Stromal cell of bone marrow (primary cell): ENCODE data around the gene LINGO1.
A peak's percentile ranks its signal among the peaks of the same experiment; 100 is the strongest.

Experiments used
- DNase-seq: peaks from one replicate; pipeline ENCODE4 v3.0.0-alpha.2; 2012; ENCODE audit warnings: low read depth

Gene LINGO1

DNA sequence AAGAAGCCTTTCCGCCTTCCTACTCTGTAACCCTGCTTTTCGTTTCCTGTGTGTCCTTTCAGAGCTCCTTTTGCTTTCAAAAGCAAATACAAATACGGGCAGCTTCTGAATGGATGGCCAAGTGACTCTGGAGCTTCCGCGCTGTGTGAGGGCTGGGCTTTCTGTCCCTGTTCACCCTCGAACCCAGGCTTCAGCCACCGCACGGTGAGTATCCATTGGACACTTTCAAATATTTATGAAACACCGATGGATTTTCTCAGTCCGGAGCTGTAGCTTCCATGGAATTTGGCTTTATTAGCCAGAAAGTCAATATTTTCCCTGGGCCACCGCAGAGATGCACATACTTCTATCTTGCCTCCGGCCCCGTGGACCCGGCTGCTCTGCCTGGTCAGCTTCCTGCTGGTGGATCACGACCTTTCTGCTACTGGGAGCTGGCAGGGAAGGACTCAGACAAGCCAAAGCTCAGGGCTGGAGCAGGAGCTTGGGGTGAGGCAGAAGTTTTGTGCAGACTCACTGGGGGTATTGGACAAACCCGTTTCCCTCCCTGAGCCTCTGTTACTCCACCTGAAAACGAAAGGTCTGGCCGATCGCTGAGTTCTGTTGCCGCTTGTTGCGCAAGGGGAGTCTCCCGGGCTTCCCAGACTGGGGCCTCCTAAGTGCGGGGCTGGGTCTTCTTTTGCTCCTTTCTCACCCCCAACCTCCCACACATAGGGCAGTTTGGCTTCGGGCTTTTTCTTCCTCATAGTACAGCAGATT is 63.6 kb downstream of the LINGO1 start:
- DNase-seq, result peak; percentile 8

DNA sequence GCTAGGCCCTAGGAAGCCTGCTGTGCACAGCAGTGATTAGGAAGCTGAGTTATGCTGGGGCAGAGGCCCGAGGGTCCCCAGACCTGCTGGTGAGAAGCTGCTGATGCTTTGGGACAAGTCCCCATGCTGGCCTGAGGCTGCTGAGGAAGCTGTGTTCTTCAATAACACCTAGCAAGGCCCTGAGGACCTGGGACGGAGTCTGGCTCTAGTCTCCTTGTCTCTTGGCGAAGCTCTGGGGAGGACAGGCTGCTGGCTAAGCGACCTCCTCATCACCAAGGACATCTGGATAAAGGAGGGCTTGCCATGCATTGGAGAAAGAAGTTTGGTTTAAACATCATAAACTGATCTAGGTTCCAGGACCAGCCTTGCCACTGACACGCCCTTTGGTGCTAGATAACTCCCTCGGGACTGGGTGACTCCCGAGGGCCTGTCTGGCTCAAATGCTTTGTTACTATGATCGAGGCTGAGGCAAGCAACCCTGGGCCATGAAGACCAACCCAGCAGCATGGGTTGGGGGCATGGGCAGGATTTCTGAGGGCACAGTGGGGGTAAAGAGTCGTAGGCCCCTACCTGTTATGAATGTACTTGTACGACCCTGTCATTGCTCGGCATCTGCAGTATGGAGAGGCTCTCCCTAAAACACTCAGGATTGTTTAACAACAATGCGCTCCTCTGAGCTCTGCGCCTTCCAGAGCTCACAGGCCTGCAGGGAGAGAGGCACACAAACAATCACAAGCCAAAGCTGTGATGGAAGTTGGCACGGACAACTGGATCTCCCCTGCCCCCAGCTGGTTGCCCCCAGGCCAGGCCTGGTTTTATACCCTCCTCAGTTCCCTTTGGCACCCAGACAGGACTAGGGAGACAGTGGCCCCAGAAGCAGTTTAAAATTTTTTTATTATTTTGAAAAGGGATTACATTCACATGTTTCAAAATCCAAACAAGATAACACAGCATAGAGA is 64.4 kb downstream of the LINGO1 start:
- no peak for DNase-seq

DNA sequence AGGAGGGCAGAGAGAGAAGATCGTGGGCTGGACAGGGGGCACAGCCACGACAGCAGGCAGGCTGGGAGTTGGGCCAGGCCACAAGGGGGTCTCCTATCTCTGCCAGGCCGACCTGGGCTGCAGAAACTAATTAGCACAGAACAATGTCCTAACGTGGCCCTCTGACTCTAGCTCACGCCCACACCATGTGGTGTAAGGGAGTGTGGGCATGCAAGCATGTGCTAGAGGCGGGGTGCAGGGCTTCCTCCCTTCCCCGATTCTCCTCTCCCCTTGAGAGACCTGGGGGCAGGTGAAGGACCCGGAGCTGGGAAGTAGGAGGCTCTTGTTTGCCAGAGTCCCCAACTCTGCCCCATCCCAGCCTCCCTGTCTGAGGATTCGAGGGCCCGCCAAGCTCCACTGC is 65.5 kb downstream of the LINGO1 start:
- DNase-seq, result no peak

DNA sequence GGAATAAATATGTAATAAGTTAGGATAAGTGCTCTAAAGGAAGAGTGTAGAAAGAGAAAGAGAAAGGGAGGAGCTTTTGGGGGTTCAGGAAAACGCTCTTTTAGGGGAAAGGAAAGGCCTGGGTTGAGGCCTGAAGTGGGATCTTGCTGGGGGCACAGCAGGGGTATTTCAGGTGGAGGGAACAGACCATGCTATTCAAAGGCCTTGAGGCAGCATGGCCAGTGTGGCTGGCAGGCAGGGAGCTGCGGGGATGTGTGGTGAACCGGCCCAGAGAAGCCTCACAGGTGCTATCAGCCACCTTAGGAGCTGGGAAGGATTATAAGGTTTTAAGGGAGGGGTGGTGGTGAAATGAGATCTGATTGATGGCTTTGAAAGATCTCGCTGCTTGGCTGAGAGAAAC is 66.6 kb downstream of the LINGO1 start:
- no peak for DNase-seq

DNA sequence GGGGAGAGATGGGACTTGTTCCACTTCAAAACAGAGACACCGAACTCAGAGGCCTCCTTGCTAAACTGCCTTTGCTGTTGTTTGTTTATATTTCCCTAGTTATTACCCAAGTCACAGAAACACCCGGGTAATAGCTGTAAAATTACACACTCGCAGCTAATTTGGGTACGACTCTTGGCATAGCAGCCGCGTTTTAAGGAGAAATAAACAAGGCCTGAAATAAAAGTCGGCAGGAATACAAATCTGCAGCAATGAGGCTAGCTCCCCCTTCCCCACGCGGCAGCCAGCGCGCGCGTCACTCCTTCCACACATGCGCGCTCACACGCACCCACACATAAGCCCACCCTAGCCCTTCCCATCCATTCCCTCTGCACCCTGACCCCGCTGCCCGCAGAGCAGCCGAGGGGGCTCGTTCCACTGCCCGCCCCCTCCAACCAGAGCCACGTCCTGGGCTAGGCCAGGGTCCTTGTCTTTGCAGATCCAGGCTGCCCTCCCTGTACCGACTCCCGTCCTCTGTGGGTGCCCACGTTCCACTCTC is 67.3 kb downstream of the LINGO1 start:
- DNase-seq, result no peak

DNA sequence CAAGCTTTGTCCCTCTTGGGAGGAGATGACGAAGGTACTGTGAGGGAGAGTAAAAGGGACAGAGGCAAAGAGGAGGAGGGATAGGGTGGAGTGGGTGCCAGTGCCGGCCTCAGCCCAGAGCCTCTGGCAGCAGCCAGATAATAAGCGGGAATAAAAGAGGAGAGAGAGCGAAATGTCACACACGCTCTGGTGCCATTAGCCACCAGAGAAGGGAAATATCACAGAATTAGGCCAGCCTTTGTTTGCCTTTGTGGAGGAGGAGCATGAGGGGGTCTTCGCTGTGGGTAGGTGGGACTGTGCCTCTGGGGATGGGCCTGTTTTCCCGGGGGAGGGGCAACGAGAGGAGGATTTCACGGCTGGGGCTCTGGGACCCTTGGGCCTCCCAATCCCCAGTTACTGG is 67.8 kb downstream of the LINGO1 start:
- DNase-seq, result no peak

DNA sequence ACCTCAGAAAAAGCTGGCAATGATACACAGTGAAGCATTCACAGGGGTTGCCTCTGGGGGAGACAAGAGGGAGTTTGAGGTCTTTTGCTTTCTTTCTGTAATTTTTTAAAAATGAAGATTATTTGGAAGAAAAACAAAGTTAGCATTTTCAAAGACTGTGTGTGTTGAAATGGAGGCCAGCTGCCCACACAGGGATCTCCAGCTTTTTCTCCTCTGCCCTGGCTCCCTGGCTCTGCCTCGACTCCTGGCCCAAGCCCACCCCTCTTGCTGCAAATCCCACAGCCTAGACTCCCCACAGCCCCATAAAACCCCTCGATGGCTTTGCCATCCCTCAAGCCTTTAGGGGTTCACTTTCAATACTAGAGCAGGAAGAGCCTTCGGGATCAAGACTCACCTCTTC is 68.4 kb downstream of the LINGO1 start:
- no peak for DNase-seq

DNA sequence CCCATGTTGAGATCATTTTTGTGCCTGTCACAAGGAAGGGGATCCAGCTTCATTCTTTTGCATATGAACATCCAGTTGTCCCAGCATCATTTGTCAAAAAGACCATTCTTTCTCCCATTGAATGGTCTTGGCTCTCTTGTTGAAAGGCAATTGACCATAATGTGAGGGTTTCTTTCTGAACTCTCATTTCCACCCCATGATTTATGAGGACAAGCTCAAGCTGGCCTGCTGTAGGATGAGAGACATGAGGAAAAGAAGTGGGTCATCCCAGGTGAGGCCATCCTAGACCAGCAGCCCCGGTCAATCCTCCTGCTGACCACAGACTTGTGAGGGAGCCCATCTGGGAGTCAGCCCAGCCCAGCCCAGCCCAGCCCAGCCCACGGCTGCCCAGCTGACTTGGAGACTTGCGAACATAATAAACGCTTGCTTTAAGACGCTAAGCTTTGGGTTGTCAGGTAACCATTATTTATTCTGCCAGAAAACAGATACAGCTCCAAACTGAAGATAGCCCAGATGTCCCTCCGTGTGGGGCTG is 69.0 kb downstream of the LINGO1 start:
- no peak for DNase-seq
